D721Med (cell line): ENCODE data around the gene IFT43.

Experiments
- DNase-seq: peaks from one replicate; pipeline ENCODE4 v3.0.0; 2011; ENCODE audit warnings: low spot score; ENCODE audit not compliant: insufficient read length
- FAIRE-seq: peaks from 2 replicates; lab custom pipeline; 2011; peaks lifted over from hg19 to GRCh38; lab: Jason Lieb, UNC
- CTCF ChIP-seq: IDR thresholded peaks from 2 replicates; pipeline ENCODE4 v1.5.1; 2012; ENCODE audit warnings: mild to moderate bottlenecking, control low read depth; ENCODE audit not compliant: insufficient read depth; ENCODE audit errors: missing control alignments

Gene IFT43

GRCh38 chr14:75979648-75980565 is 5.7 kb upstream of the IFT43 start:
- DNase-seq (no peak), FAIRE-seq (no peak)
- TF ChIP-seq CTCF: no peak

GRCh38 chr14:75980856-75981255 is 4.7 kb upstream of the IFT43 start:
- TF ChIP-seq CTCF: no peak
- FAIRE-seq: no peak
- DNase-seq: no peak

DNA sequence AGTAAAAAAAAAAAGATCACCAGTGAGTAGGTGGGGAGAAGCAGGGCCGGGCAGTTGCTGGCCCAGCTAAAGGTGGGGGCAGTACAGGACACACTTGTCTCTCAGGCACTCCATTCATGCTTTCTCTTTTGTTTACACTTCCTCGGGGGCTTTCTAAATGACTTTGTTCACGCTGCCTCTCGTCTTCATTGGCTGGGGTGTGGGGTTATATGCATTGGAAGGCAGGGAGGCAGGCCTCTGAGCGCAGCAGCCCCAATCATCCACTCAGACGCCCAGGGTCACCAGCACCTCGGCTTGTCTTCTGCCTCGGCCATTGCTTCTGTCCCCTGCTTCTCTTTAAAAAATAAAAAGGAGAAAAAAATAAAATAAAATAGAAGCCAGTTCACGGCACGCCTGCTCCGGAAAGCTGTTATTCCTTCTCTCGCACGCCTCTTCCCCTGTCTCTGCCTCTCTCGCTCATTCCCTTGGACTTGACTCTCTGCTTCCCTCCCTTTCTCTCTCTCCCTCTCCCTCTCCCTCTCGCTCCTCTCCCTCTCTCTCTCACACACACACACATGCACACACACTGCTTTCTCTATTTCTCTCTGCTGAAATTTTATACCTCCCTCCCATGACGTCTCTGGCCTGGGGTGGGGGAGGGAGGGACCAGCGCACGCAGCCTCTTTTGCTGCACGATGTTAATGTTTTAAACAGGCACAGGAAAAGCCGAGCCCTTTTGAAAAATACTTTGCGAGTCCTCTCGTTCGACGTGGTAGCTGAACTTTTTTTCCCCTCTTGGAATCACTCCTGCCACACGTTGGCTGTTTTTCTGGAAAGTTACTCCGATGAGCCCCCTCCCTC is 3.9 kb upstream of the IFT43 start, which contains the start of gene TGFB3:
Gene TGFB3 (minus strand): TSS at position 570 of the 840 bp plus-strand sequence. CDS start 1,102 bp downstream, outside the sequence.
- no peak for TF ChIP-seq CTCF
- DNase-seq (no peak), FAIRE-seq (no peak)

DNA sequence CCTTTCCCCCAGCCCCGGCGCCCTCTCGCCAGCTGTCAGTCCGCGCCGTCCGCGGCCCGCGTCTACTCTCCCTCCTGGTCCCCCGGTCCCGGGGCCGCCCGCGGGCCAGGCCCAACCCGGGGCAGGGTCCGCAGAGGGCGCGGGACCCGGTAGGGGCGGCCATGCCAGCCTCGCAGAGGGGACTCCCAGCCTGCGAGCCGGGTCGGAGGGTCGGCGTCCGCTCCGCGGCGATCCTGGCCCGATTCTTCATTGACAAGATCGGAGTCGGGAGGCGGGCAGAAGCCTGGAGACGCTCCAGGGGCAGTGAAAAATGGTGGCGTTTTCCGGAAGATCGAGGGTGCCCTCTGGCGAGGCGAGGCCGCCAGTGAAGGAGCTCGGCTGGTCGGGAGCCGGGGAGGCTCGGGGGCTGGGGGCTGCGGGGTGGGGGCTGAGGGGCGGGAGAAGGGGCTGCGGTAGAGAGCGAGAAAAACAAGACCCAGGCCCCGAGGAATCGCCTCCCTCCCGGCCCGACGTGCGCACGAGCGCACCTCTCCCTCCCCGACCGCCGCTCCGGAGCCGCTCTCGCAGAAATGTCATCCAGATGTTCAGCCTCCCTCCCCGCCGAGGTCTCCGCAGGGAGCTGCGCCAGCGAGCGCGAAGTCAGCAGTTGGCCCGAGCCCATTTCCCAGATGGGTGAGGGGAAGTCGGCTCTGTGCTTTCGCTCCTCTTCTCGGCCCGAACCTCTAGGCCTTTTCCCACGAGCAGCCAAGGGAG is 3.1 kb upstream of the IFT43 start:
- DNase-seq (peak; percentile 63), FAIRE-seq (no peak)
- TF ChIP-seq CTCF: peak; percentile 69

- FAIRE-seq: no peak
- no peak for DNase-seq
- no peak for TF ChIP-seq CTCF
These were observed 2.6 kb upstream of the IFT43 start for GRCh38 chr14:75983019-75983358.

DNA sequence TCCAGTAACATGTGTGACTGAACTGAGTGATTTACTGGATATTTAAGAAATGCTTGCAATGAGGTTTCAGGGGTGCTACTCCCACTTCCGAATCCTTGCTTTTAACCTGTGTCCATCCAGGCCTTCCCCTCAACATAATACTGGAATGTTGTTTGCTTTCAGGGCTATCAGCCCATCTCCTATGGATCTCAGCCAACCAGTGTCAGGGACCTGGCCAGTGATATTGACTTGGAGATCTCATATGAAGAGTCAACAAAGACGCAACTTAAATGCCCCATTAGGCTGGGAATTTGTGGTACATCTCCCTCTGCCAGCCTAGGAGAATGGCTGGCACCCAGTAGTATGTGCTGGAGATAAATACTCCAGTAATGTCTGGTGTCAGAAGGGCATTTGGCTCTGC is 889 bp upstream of the IFT43 start:
- no peak for DNase-seq
- FAIRE-seq: no peak
- no peak for TF ChIP-seq CTCF
